Measurements from ENCODE around the gene PRMT9. TPM values are rescaled to one million over a fixed set of nuclear protein-coding genes. Genes with fewer than 3 reads are reported as not detected.

The PRMT9 gene
- total and polyA plus RNA-seq, 10 of the 15 experiments (the other 5 are each of a cell fraction or from before 2014, with no cell fraction given), result 4.1 to 11.8 (median 7.6) TPM

GRCh38 chr4:147731580-147732517 lies 47.9 kb upstream of the PRMT9 start, which contains the start of gene ARHGAP10 (continued):
- no peak for TF ChIP-seq RELA (IDR thresholded peaks at IDR 0.05; ENCODE audit: borderline replicate concordance, partially characterized antibody)
- no peak for TF ChIP-seq KDM1A (IDR thresholded peaks at IDR 0.05; ENCODE audit: borderline replicate concordance)
- TF ChIP-seq CBFB (IDR thresholded peaks at IDR 0.05; ENCODE audit: low read depth), result no peak
- TF ChIP-seq ZBTB11 (CRISPR knock-in tag; IDR thresholded peaks at IDR 0.05), result no peak
- TF ChIP-seq IRF5 (IDR thresholded peaks at IDR 0.05; ENCODE audit: borderline replicate concordance), result no peak
- TF ChIP-seq USF2 (IDR thresholded peaks at IDR 0.05; ENCODE audit: borderline replicate concordance, low read depth, low read length), result no peak
- TF ChIP-seq GABPA (IDR thresholded peaks at IDR 0.05; ENCODE audit: low read depth), result no peak
- no peak for TF ChIP-seq RAD21 (IDR thresholded peaks at IDR 0.05; ENCODE audit: insufficient read depth, low read depth, low read length)
- TF ChIP-seq ASH2L (IDR thresholded peaks at IDR 0.05; ENCODE audit: borderline replicate concordance, low read depth), result 0 out of 2 replicates have a peak, but pooled peaks have one; percentile 23
- TF ChIP-seq WRNIP1 (IDR thresholded peaks at IDR 0.05; ENCODE audit: borderline replicate concordance, low read depth, low read length), result no peak
- peak; percentile 71; the same call in 1 of the 2 replicates for TF ChIP-seq PAX5 (IDR thresholded peaks at IDR 0.05; ENCODE audit: borderline replicate concordance, low read depth, low read length)
- TF ChIP-seq ATF7 (IDR thresholded peaks at IDR 0.05; ENCODE audit: low read depth), result no peak
- TF ChIP-seq POLR2AphosphoS2 (IDR thresholded peaks at IDR 0.05; ENCODE audit: low read depth, low read length), result no peak
- no peak for TF ChIP-seq NR2C2 (IDR thresholded peaks at IDR 0.05; ENCODE audit: borderline replicate concordance, control insufficient read depth, insufficient read length, low read depth)
- 0 out of 2 replicates have a peak, but pooled peaks have one; percentile 23 for TF ChIP-seq EED (IDR thresholded peaks at IDR 0.05; ENCODE audit: low read depth)
- TF ChIP-seq PAX8 (IDR thresholded peaks at IDR 0.05), result no peak
- no peak for TF ChIP-seq TCF7 (IDR thresholded peaks at IDR 0.05; ENCODE audit: borderline replicate concordance)
- no peak for TF ChIP-seq ETV6 (conservative IDR thresholded peaks at IDR 0.05 in 1 of 2, IDR thresholded peaks at IDR 0.05 in 1 of 2; ENCODE audit: borderline replicate concordance in 1 of 2, low read depth in 1 of 2)
- no peak for TF ChIP-seq CREB1 (IDR thresholded peaks at IDR 0.05; ENCODE audit: low read depth)
- TF ChIP-seq CHD1 (IDR thresholded peaks at IDR 0.05; ENCODE audit: low read depth, low read length), result no peak
- no peak for TF ChIP-seq MEF2A (IDR thresholded peaks at IDR 0.05; ENCODE audit: insufficient read depth, low read depth, low read length)
- no peak for TF ChIP-seq MXI1 (IDR thresholded peaks at IDR 0.05; ENCODE audit: low read depth, low read length)
- TF ChIP-seq CHD4 (IDR thresholded peaks at IDR 0.05), result no peak
- TF ChIP-seq JUNB (IDR thresholded peaks at IDR 0.05), result no peak

Measured in GM12878 (cell line).